CD4-positive, alpha-beta T cell treated with Interleukin-15 for 1 hour (primary cell): ENCODE data around the gene LMX1B.
A peak's percentile ranks its signal among the peaks of the same experiment; 100 is the strongest.
"Not testable (repeated sequence)": the region's sequence is repeated elsewhere in the genome, so short reads cannot be mapped to it uniquely, and the experiment has no call there.

Source experiments
- DNase-seq: peaks from one replicate; pipeline ENCODE4 v3.0.0-alpha.2; 2020

Gene LMX1B

GRCh38 chr9:126635661-126636439 lies 22.1 kb downstream of the LMX1B start:
- DNase-seq = no peak

GRCh38 chr9:126636983-126637798 lies 23.5 kb downstream of the LMX1B start:
- DNase-seq = peak; percentile 81

- DNase-seq = no peak
These were observed 24.9 kb downstream of the LMX1B start for GRCh38 chr9:126638571-126639132.

- DNase-seq = no peak
These were observed 25.7 kb downstream of the LMX1B start for GRCh38 chr9:126639318-126640000.

GRCh38 chr9:126641118-126641851 lies 27.6 kb downstream of the LMX1B start:
- no peak for DNase-seq

GRCh38 chr9:126642010-126642744 lies 28.4 kb downstream of the LMX1B start:
- no peak for DNase-seq

- no peak for DNase-seq
These were observed 29.1 kb downstream of the LMX1B start for GRCh38 chr9:126642839-126643238.

- no peak for DNase-seq
These were observed 30.3 kb downstream of the LMX1B start for GRCh38 chr9:126643945-126644527.

- no peak for DNase-seq
These were observed 32.4 kb downstream of the LMX1B start for GRCh38 chr9:126646162-126646561.

GRCh38 chr9:126647585-126648411 lies 34.1 kb downstream of the LMX1B start:
- no peak for DNase-seq

- no peak for DNase-seq
These were observed 35.7 kb downstream of the LMX1B start for GRCh38 chr9:126649477-126649876.

- no peak for DNase-seq
These were observed 36.9 kb downstream of the LMX1B start for GRCh38 chr9:126650404-126651341.

GRCh38 chr9:126652140-126652582 lies 38.4 kb downstream of the LMX1B start:
- no peak for DNase-seq

- no peak for DNase-seq
These were observed 40.4 kb downstream of the LMX1B start for GRCh38 chr9:126654124-126654523.

- DNase-seq = not testable (repeated sequence)
These were observed 42.5 kb downstream of the LMX1B start for GRCh38 chr9:126656214-126656613.

- DNase-seq = no peak
These were observed 44.6 kb downstream of the LMX1B start for GRCh38 chr9:126658201-126658825.

GRCh38 chr9:126658956-126659555 lies 45.3 kb downstream of the LMX1B start:
- DNase-seq = no peak

- DNase-seq = no peak
These were observed 47.4 kb downstream of the LMX1B start for GRCh38 chr9:126661122-126661520.
